ENCODE data around the gene ACOT7. TPM values are rescaled to one million over a fixed set of nuclear protein-coding genes. Genes with fewer than 3 reads are reported as not detected.

Gene ACOT7
- total RNA-seq, 2 donors from 2014 or later = 16.9 to 24.9 TPM

GRCh38 chr1:6288665-6289064 is 104.9 kb downstream of the ACOT7 start:
- Histone ChIP-seq H3K27me3 (replicated peaks; ENCODE audit: insufficient read depth) (no peaks in the 10 kb centered on the region), H3K36me3 (no peaks in the 10 kb centered on the region), H3K27ac (no peak overlapping the region), H3K4me1 (replicated peaks) (no peaks in the 10 kb centered on the region), H3K4me3 (no peak overlapping the region), H3K9me3 (no peaks in the 10 kb centered on the region)
- 79% methylated on average over 10 of the region's 10 CpGs for WGBS
- intact Hi-C loops (cut with DNase I) = no loop called here
- TF ChIP-seq POLR2A (IDR thresholded peaks at IDR 0.05) = no peak
- no peak for TF ChIP-seq POLR2AphosphoS5 (IDR thresholded peaks at IDR 0.05)
- no peak for TF ChIP-seq CTCF (IDR thresholded peaks at IDR 0.05)
- no peak for DNase-seq (ENCODE audit: low spot score)

- Histone ChIP-seq H3K4me3 (no peak overlapping the region), H3K27me3 (replicated peaks; ENCODE audit: insufficient read depth) (no peaks in the 10 kb centered on the region), H3K4me1 (replicated peaks) (no peaks in the 10 kb centered on the region), H3K27ac (no peak overlapping the region), H3K9me3 (no peaks in the 10 kb centered on the region), H3K36me3 (no peaks in the 10 kb centered on the region)
- WGBS = 82% methylated on average over 14 of the region's 14 CpGs
- no peak for DNase-seq (ENCODE audit: low spot score)
- intact Hi-C loops (cut with DNase I) = no loop called here
- TF ChIP-seq POLR2A (IDR thresholded peaks at IDR 0.05) (no peak), POLR2AphosphoS5 (IDR thresholded peaks at IDR 0.05) (no peak)
Observed at GRCh38 chr1:6288026-6288425, 105.5 kb downstream of the ACOT7 start.

GRCh38 chr1:6287431-6287886 is 106.1 kb downstream of the ACOT7 start:
- TF ChIP-seq CTCF (IDR thresholded peaks at IDR 0.05) (no peak), POLR2AphosphoS5 (IDR thresholded peaks at IDR 0.05) (no peak), POLR2A (IDR thresholded peaks at IDR 0.05) (no peak)
- intact Hi-C loops (cut with DNase I) = no loop called here
- no peaks in the 10 kb centered on the region for H3K27me3 ChIP-seq (replicated peaks; ENCODE audit: insufficient read depth)
- 25% methylated on average over 10 of the region's 10 CpGs for WGBS
- DNase-seq (ENCODE audit: low spot score) = no peak
- no peak overlapping the region for H3K27ac ChIP-seq
- H3K4me3 ChIP-seq = no peak overlapping the region
- no peaks in the 10 kb centered on the region for H3K9me3 ChIP-seq
- H3K4me1 ChIP-seq (replicated peaks) = no peaks in the 10 kb centered on the region
- no peaks in the 10 kb centered on the region for H3K36me3 ChIP-seq

GRCh38 chr1:6287029-6287428 is 106.5 kb downstream of the ACOT7 start:
- no peaks in the 10 kb centered on the region for H3K4me1 ChIP-seq (replicated peaks)
- no peak for DNase-seq (ENCODE audit: low spot score)
- H3K27me3 ChIP-seq (replicated peaks; ENCODE audit: insufficient read depth) = no peaks in the 10 kb centered on the region
- intact Hi-C loops (cut with DNase I) = no loop called here
- H3K27ac ChIP-seq = no peak overlapping the region
- TF ChIP-seq CTCF (IDR thresholded peaks at IDR 0.05) = no peak
- no peak for TF ChIP-seq POLR2A (IDR thresholded peaks at IDR 0.05)
- TF ChIP-seq POLR2AphosphoS5 (IDR thresholded peaks at IDR 0.05) = no peak
- no peaks in the 10 kb centered on the region for H3K36me3 ChIP-seq
- no peak overlapping the region for H3K4me3 ChIP-seq
- H3K9me3 ChIP-seq = no peaks in the 10 kb centered on the region
- 79% methylated on average over 13 of the region's 13 CpGs for WGBS

- Histone ChIP-seq H3K27me3 (replicated peaks; ENCODE audit: insufficient read depth) (no peaks in the 10 kb centered on the region), H3K36me3 (no peaks in the 10 kb centered on the region), H3K9me3 (no peaks in the 10 kb centered on the region), H3K27ac (no peak overlapping the region), H3K4me3 (no peak overlapping the region), H3K4me1 (replicated peaks) (no peaks in the 10 kb centered on the region)
- no peak for DNase-seq (ENCODE audit: low spot score)
- 95% methylated on average over 8 of the region's 8 CpGs for WGBS
- intact Hi-C loops (cut with DNase I) = no loop called here
- TF ChIP-seq POLR2AphosphoS5 (IDR thresholded peaks at IDR 0.05) (no peak), POLR2A (IDR thresholded peaks at IDR 0.05) (no peak), CTCF (IDR thresholded peaks at IDR 0.05) (no peak)
Observed at GRCh38 chr1:6286266-6286665, 107.3 kb downstream of the ACOT7 start.

Data from prostate gland (tissue), 2 donors.